Mesendoderm (in vitro differentiated cells): ENCODE data around the gene PTCHD4.

Experiments
- DNase-seq: peaks from one replicate; pipeline ENCODE4 v3.0.0; 2013
- H2AK5ac ChIP-seq: 2 replicates; pipeline ENCODE4 v1.6.1; 2013; ENCODE audit warnings: low read length, inconsistent platforms
- H2BK120ac ChIP-seq: 2 replicates; pipeline ENCODE4 v1.6.1; 2013; ENCODE audit warnings: low read depth, mild to moderate bottlenecking, low read length, moderate library complexity, mixed read lengths
- H2BK15ac ChIP-seq: replicated peaks from 2 replicates; pipeline ENCODE4 v1.6.1; 2013; ENCODE audit warnings: low read depth, mild to moderate bottlenecking, moderate library complexity
- H2BK5ac ChIP-seq: 2 replicates; pipeline ENCODE4 v1.6.1; 2013; ENCODE audit warnings: low read length, inconsistent platforms
- H3K18ac ChIP-seq: 2 replicates; pipeline ENCODE4 v1.6.1; 2013; ENCODE audit warnings: mild to moderate bottlenecking, low read length, mixed read lengths
- H3K23ac ChIP-seq: one replicate; pipeline ENCODE4 v1.6.1; 2013; ENCODE audit warnings: low read length
- H3K27ac ChIP-seq: 2 replicates; pipeline ENCODE4 v1.5.1; 2013; ENCODE audit warnings: low read depth, mild to moderate bottlenecking, inconsistent platforms, low read length, moderate library complexity
- H3K27me3 ChIP-seq: 2 replicates; pipeline ENCODE4 v1.6.1; 2013; ENCODE audit warnings: low read length, control low read depth, mild to moderate bottlenecking, inconsistent platforms; ENCODE audit not compliant: insufficient read depth, poor library complexity
- H3K36me3 ChIP-seq: 2 replicates; pipeline ENCODE4 v1.6.1; 2013; ENCODE audit warnings: low read length, inconsistent platforms; ENCODE audit not compliant: control insufficient read depth, insufficient read depth
- H3K4ac ChIP-seq: one replicate; pipeline ENCODE4 v1.6.1; 2013; ENCODE audit warnings: low read depth, mild to moderate bottlenecking, low read length, moderate library complexity
- H3K4me1 ChIP-seq: 2 replicates; pipeline ENCODE4 v1.6.1; 2013; ENCODE audit warnings: low read depth, low read length, inconsistent platforms; ENCODE audit not compliant: control insufficient read depth
- H3K4me2 ChIP-seq: 2 replicates; pipeline ENCODE4 v1.6.1; 2013; ENCODE audit warnings: low read length
- H3K4me3 ChIP-seq: 2 replicates; pipeline ENCODE4 v1.5.1; 2013; ENCODE audit warnings: mild to moderate bottlenecking, low read length
- H3K56ac ChIP-seq: one replicate; pipeline ENCODE4 v1.6.1; 2013; ENCODE audit warnings: low read length
- H3K79me1 ChIP-seq: 2 replicates; pipeline ENCODE4 v1.6.1; 2013; ENCODE audit warnings: low read length, inconsistent platforms
- H3K79me2 ChIP-seq: 2 replicates; pipeline ENCODE4 v1.6.1; 2013; ENCODE audit warnings: mild to moderate bottlenecking, low read length; ENCODE audit not compliant: control insufficient read depth, insufficient read depth
- H3K9ac ChIP-seq: 2 replicates; pipeline ENCODE4 v1.6.1; 2013; ENCODE audit warnings: low read length, inconsistent platforms
- H4K5ac ChIP-seq: one replicate; pipeline ENCODE4 v1.6.1; 2013; ENCODE audit warnings: low read length
- H4K8ac ChIP-seq: one replicate; pipeline ENCODE4 v1.6.1; 2013; ENCODE audit warnings: low read depth, mild to moderate bottlenecking, control low read depth, low read length, moderate library complexity
- WGBS: extraction: QIAGEN DNeasy Blood & Tissue Kit; methylation state at CpG from one replicate; pipeline ENCODE4 v1.1.7; 2013; ENCODE audit warnings: low lambda C conversion rate, missing lambda C conversion rate; ENCODE audit not compliant: insufficient coverage; ENCODE audit errors: extremely low coverage; 5-methylcytosine and 5-hydroxymethylcytosine counted together

Gene PTCHD4

GRCh38 chr6:48139818-48140614 is 29.0 kb upstream of the PTCHD4 start:
- Histone ChIP-seq H4K8ac (no peak overlapping the region), H3K23ac (no peak overlapping the region), H3K56ac (no peak overlapping the region), H3K27ac (no peak overlapping the region), H3K79me2 (no peaks in the 10 kb centered on the region), H3K18ac (no peak overlapping the region), H3K36me3 (no peaks in the 10 kb centered on the region), H2BK120ac (no peak overlapping the region), H3K4me1 (no peaks in the 10 kb centered on the region), H2AK5ac (no peak overlapping the region), H3K4me3 (no peak overlapping the region), H3K9ac (no peak overlapping the region), H4K5ac (no peak overlapping the region), H3K27me3 (no peaks in the 10 kb centered on the region), H3K79me1 (no peaks in the 10 kb centered on the region), H2BK5ac (no peak overlapping the region), H3K4me2 (no peak overlapping the region), H3K4ac (no peak overlapping the region), H2BK15ac (no peak overlapping the region)
- no peak for DNase-seq
- WGBS: no CpG with 5 or more reads among the region's 2 CpGs

DNA sequence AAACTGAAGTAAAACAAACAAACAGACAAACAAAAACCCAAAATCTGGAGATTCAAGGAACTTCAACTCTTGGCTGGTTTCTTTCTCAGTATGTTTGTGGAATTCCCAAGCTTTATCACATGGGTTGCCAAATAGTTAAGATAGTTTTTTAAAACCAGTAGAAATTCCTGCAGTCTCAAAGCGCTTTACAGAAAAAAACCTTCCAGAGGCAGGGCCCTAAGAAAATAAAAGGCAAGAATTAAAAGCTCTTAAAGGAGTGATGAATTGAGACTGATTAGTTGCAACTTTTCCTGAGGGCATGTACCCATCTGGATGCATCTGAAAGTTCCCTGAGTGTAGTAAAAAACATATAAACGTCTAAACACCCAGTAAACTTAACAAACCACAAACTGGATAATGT is 25.9 kb upstream of the PTCHD4 start:
- WGBS: no CpG with 5 or more reads among the region's 2 CpGs
- H4K8ac ChIP-seq: no peak overlapping the region

GRCh38 chr6:48135323-48136084 is 24.5 kb upstream of the PTCHD4 start:
- no peak overlapping the region for H3K27ac ChIP-seq
- no CpG with 5 or more reads among the region's 5 CpGs for WGBS

More for the DNA sequence above, 25.9 kb upstream of the PTCHD4 start:
- Histone ChIP-seq H4K5ac (no peak overlapping the region), H2BK5ac (no peak overlapping the region), H3K36me3 (no peaks in the 10 kb centered on the region), H3K18ac (no peak overlapping the region), H3K4ac (no peak overlapping the region), H3K4me1 (no peaks in the 10 kb centered on the region), H3K27me3 (no peaks in the 10 kb centered on the region), H3K4me3 (no peak overlapping the region), H3K79me2 (no peaks in the 10 kb centered on the region), H2BK120ac (no peak overlapping the region), H3K79me1 (no peaks in the 10 kb centered on the region), H3K9ac (no peak overlapping the region), H2BK15ac (no peak overlapping the region), H3K23ac (no peak overlapping the region), H3K4me2 (no peak overlapping the region), H3K27ac (no peak overlapping the region), H3K56ac (no peak overlapping the region), H2AK5ac (no peak overlapping the region)
- peak; percentile 35 for DNase-seq

GRCh38 chr6:48134246-48134645 is 23.2 kb upstream of the PTCHD4 start:
- Histone ChIP-seq H3K27me3 (no peaks in the 10 kb centered on the region), H4K8ac (no peak overlapping the region)

More at GRCh38 chr6:48135323-48136084, 24.5 kb upstream of the PTCHD4 start:
- no peak overlapping the region for H4K8ac ChIP-seq
- no peak overlapping the region for H2BK5ac ChIP-seq
- no peaks in the 10 kb centered on the region for H3K79me2 ChIP-seq
- no peak overlapping the region for H2BK120ac ChIP-seq
- H3K9ac ChIP-seq: no peak overlapping the region
- no peak overlapping the region for H3K23ac ChIP-seq
- H2AK5ac ChIP-seq: no peak overlapping the region
- H3K4me3 ChIP-seq: no peak overlapping the region
- no peaks in the 10 kb centered on the region for H3K4me1 ChIP-seq
- H3K27me3 ChIP-seq: no peaks in the 10 kb centered on the region
- no peaks in the 10 kb centered on the region for H3K79me1 ChIP-seq
- H3K4me2 ChIP-seq: no peak overlapping the region
- H3K18ac ChIP-seq: peak overlapping the region; percentile 84
- no peak overlapping the region for H4K5ac ChIP-seq
- no peak overlapping the region for H2BK15ac ChIP-seq
- H3K4ac ChIP-seq: no peak overlapping the region
- peak; percentile 58 for DNase-seq
- no peaks in the 10 kb centered on the region for H3K36me3 ChIP-seq
- no peak overlapping the region for H3K56ac ChIP-seq

DNA sequence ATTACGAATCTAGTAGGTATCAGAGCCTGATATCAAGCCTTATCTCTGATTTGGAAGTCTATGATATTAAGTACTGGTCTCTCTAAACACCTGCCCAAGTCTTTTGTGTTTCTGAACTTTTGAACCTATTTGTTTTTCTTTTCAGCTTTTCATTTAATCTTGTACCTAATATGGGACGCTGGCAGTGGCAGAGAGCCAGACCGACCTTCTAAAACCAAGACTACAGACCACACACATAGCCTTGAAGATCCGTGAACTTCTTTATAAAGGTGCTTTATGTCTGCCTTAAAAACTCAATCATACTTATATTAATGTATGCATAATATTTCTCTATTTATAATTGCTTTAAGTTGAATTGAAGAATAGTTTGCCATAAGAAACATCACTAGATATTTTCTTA is 12.6 kb upstream of the PTCHD4 start:
- no peak overlapping the region for H3K23ac ChIP-seq
- WGBS: no CpG with 5 or more reads among the region's 4 CpGs

More at GRCh38 chr6:48134246-48134645, 23.2 kb upstream of the PTCHD4 start:
- Histone ChIP-seq H2BK5ac (no peak overlapping the region), H3K56ac (no peak overlapping the region), H3K36me3 (no peaks in the 10 kb centered on the region), H3K23ac (no peak overlapping the region), H2AK5ac (no peak overlapping the region), H3K27ac (no peak overlapping the region), H3K4me1 (no peaks in the 10 kb centered on the region), H3K4ac (no peak overlapping the region), H2BK15ac (no peak overlapping the region), H3K4me2 (no peak overlapping the region), H3K79me1 (no peaks in the 10 kb centered on the region), H3K79me2 (no peaks in the 10 kb centered on the region), H2BK120ac (no peak overlapping the region), H3K4me3 (no peak overlapping the region), H4K5ac (no peak overlapping the region), H3K9ac (no peak overlapping the region), H3K18ac (no peak overlapping the region)
- DNase-seq: no peak
- no CpG with 5 or more reads among the region's 2 CpGs for WGBS

More for the DNA sequence above, 12.6 kb upstream of the PTCHD4 start:
- no peaks in the 10 kb centered on the region for H3K79me1 ChIP-seq
- no peak overlapping the region for H3K4ac ChIP-seq
- no peak overlapping the region for H3K18ac ChIP-seq
- no peak overlapping the region for H2BK15ac ChIP-seq
- H3K27ac ChIP-seq: no peak overlapping the region
- H2AK5ac ChIP-seq: no peak overlapping the region
- no peaks in the 10 kb centered on the region for H3K79me2 ChIP-seq
- H3K4me2 ChIP-seq: no peak overlapping the region
- no peak overlapping the region for H4K5ac ChIP-seq
- H3K27me3 ChIP-seq: no peaks in the 10 kb centered on the region
- no peaks in the 10 kb centered on the region for H3K36me3 ChIP-seq
- no peak overlapping the region for H2BK5ac ChIP-seq
- no peak overlapping the region for H3K4me3 ChIP-seq
- no peak overlapping the region for H4K8ac ChIP-seq
- H3K9ac ChIP-seq: no peak overlapping the region
- H3K56ac ChIP-seq: no peak overlapping the region
- no peak overlapping the region for H2BK120ac ChIP-seq
- no peak for DNase-seq
- no peaks in the 10 kb centered on the region for H3K4me1 ChIP-seq
